HUDEP-2 (cell line): ENCODE data around the gene USP49.
A peak's percentile ranks its signal among the peaks of the same experiment; 100 is the strongest.
"Not testable (repeated sequence)": the region's sequence is repeated elsewhere in the genome, so short reads cannot be mapped to it uniquely, and the experiment has no call there.

Experiments
- DNase-seq, 76 experiments: peaks; one replicate each; lab custom pipeline; 2025; ENCODE audit not compliant: unreplicated experiment in 76 of 76; lab: John Stamatoyannopoulos, UW

Gene USP49

GRCh38 chr6:41815587-41815986, 79.6 kb downstream of the USP49 start:
- no peak for DNase-seq

- no peak for DNase-seq
These were observed 80.5 kb downstream of the USP49 start for GRCh38 chr6:41814629-41815028.

- no peak for DNase-seq
These were observed 81.2 kb downstream of the USP49 start for GRCh38 chr6:41813956-41814355.

DNA sequence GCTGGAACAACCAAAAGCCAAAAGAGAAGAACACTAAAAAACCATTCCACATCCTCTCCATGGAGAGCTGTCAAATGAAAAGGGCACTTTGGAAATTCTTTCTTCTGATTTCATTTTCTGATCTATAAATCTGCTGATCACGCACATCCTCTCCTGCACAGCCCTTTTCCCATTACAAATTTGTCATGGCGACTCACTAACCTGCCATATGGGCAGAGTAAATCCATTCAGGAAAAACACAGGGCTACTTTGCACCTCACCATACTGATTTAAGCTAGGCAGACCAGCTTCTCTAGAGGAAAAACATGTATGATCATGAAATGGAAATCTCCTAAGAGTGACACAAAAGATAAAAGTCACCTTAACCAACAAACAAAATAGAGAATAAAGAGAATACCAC, 81.7 kb downstream of the USP49 start:
- no peak for DNase-seq

DNA sequence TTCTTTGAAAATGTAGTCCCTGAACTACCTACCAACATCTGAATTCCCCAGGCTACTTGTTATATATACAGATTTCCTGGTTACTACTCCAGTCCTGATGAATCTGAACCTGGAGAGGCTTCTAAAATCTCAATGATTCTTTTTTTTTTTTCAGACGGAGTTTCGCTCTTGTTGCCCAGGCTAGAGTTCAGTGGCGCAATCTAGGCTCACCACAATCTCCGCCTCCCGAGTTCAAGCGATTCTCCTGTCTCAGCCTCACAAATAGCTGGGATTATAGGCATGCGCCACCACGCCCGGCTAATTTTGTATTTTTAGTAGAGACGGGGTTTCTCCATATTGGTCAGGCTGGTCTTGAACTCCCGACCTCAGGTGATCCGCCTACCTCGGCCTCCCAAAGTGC, 83.2 kb downstream of the USP49 start:
- not testable (repeated sequence) for DNase-seq

GRCh38 chr6:41811095-41811494, 84.1 kb downstream of the USP49 start:
- no peak for DNase-seq

- no peak for DNase-seq
These were observed 89.1 kb downstream of the USP49 start for GRCh38 chr6:41805830-41806774.

GRCh38 chr6:41801380-41801779, 93.8 kb downstream of the USP49 start:
- peak in 10 of 76 experiments; percentile 6 to 48 (median 18) for DNase-seq

GRCh38 chr6:41799559-41799911, 95.6 kb downstream of the USP49 start:
- DNase-seq = no peak

- no peak for DNase-seq
These were observed 96.1 kb downstream of the USP49 start for GRCh38 chr6:41798901-41799558.

GRCh38 chr6:41796474-41796873, 98.7 kb downstream of the USP49 start:
- DNase-seq = no peak

DNA sequence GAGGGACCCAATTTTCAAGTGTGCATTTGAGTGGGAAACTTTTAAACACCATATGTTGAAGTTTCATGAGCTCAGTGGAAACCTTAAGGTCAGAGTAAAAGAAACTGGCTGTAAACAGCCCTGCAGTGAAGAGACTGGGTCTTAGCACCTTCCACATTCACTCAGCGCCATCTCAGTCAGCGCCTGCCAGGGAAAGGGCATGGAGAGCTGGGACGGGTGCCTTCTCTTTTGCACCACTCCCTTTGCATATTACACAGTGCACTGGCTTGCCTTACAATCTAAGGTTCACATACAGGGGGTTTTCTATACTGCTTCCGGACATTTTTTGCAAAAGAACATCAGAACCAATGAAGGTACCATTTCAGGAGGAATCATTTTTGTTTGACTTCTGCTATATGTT, 103.2 kb downstream of the USP49 start:
- DNase-seq = no peak

GRCh38 chr6:41791305-41791704, 103.9 kb downstream of the USP49 start:
- no peak for DNase-seq

DNA sequence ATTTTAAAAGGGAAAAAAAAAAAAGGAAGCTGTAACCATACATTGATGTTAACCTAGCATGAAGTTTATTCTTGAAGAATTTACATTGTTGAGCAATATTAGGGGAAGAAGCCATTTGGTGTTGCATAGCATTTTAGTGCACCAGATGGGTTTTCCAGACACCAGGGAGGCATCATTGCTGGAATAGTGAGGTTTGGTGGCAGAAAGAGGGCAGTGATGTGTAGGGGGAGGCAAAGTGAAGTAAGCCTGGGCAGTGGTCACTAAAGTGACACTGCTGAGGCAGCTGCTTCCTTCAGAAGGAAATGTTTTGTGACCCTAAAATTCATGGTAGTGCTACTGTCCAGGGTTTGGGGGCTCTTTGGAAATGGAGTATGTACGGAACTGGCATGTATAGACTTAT, 105.1 kb downstream of the USP49 start:
- DNase-seq = no peak

DNA sequence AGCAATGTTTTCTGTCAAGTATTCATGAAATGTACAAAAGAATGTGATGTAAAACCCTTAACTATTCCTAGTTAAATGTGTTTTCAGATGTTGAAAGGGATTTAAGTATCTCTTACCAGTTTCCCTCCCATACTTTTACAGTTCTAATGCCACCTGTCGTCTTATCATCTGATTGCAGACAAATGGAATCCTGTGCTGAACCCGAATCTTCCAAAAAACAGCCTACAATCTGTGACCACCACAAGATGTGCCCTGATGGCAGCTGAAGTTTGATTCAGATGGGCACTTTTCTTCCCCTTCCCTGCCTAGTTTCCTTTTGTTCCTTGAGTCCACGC, 105.8 kb downstream of the USP49 start:
- peak in 12 of 76 experiments; percentile 13 to 56 (median 36) for DNase-seq

- DNase-seq = peak in 75 of 76 experiments; percentile 56 to 99 (median 97)
These were observed 107.8 kb downstream of the USP49 start, which contains the start of gene TOMM6 for GRCh38 chr6:41787219-41787917. TSS of gene TOMM6 (plus strand) at chr6:41787694. CDS start at chr6:41787698, 4 bp downstream.

DNA sequence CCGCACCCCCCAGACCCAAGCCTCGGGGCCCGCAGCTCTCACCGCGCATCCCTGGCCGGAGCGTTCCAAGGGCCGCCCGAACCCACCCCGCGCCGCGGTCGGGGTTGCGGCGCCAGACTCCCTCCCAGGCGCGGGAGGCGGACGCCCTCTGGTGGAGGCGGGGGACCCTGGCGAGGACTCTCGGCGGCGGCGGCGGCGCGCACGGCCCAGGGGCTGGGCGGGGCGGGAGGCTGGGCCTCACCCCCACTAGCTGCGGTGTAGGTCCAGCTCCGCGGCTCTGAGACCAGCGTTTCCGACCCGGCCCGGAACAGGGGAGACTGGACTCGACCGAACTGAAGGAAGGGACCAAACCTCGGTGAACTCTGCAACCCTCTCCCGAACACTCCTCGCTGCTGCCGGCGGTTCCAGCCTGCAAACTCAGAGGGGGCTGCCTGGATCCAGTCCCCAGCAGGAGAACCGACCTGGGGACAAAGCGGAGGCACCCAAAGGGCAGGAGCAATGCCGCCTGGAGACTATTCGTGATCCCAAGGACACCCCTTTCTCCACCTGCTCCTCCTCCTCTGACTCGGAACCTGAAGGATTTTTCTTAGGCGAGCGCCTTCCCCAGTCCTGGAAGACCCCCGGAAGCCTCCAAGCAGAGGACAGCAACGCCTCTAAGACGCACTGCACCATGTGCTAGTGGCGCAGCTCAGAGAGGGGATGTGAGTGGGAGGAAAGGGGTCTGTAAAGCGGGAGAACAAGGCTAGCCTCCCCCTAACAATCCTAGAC, 108.5 kb downstream of the USP49 start:
- DNase-seq = peak in 72 of 76 experiments; percentile 38 to 94 (median 82)

DNA sequence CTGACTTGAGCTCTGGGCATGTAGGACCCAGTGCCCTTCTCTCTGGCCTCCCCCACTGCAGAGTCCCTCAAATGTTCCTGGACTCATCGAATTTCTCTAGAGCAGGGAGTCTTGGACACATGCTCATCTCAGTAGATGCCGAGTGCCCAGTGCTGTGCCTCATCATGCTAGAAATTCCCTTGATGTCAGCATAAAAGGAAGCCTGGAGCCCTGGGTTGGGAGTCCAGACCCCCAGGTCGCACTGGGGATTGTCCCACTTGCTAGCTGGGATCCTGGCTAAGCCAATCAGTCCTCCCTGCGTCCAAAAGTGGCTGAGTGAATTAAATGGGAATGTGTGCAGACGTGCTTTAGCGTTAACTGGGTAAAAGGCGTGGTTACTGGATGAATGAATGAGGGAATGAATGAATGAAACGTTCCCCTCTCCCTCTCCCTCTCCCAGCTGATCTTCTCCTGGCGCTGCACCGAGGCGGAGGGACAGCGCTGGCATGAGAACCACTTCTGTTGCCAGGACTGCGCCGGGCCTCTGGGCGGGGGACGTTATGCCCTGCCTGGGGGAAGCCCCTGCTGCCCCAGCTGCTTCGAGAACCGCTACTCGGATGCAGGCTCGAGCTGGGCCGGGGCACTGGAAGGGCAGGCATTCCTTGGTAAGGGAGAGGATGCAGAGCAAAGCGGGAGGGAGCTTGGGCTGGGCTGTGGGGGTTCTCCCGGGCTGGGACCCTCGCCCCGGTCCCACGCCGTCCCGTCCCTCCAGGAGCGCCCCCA, 109.3 kb downstream of the USP49 start:
- no peak for DNase-seq

DNA sequence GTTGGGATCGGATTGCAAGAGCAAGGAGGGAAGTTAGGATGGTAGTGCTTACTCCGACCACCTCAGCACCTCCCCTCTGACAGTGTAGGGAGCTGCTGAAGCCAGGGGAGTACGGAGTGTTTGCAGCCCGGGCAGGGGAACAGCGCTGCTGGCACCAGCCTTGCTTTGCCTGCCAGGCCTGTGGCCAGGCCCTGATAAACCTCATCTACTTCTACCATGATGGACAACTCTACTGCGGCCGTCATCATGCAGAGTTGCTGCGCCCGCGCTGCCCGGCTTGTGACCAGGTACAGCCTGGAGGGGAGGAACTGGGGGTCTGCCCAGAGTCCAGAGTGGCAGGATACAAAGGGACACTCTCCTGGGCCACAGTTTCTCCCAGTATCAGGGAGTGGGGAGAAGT, 109.9 kb downstream of the USP49 start:
- DNase-seq = no peak
